ENCODE data around the gene FNDC3B. TPM values are rescaled to one million over a fixed set of nuclear protein-coding genes. Genes with fewer than 3 reads are reported as not detected.

Gene FNDC3B
- total and polyA plus RNA-seq, 2 donors (not counting 3 experiments of a cell fraction or from before 2014, with no cell fraction given), result 91.6 to 295 TPM

GRCh38 chr3:172279974-172280373 lies 240.6 kb downstream of the FNDC3B start:
- ChIA-PET CTCF (interaction anchor here (1.0 kb wide), 2 partner anchors 20 to 111 kb away, joined by 3 read pairs; no protein-coding TSS in a partner anchor), POLR2A (no interaction called here)
- Histone ChIP-seq H3K27ac (ENCODE audit: insufficient read depth, low read depth, low read length) (no peak overlapping the region), H3K9ac (replicated peaks; ENCODE audit: extremely low read depth, insufficient read depth, low read length) (no peak overlapping the region), H3K4me3 (replicated peaks in 1 of 3; ENCODE audit: insufficient read depth in 1 of 3, low read depth in 1 of 3, low read length in 3 of 3) (no peak overlapping the region), H3K4me1 (ENCODE audit: control insufficient read depth, extremely low read depth, insufficient read depth, low read length) (no peaks in the 10 kb centered on the region), H3K36me3 (ENCODE audit: control insufficient read depth in 2 of 2, extremely low read depth in 1 of 2, insufficient read depth in 2 of 2, low read length in 2 of 2) (peaks cover 5 to 8% of the 10 kb centered on the region in 2 experiments), H3K79me2 (ENCODE audit: control insufficient read depth, insufficient read depth, low read length) (peaks cover 61% of the 10 kb centered on the region), H3K27me3 (ENCODE audit: control insufficient read depth in 2 of 2, insufficient read depth in 2 of 2, low read length in 2 of 2) (no peaks in the 10 kb centered on the region), H3K9me1 (replicated peaks; ENCODE audit: control insufficient read depth, extremely low read depth, insufficient read depth, low read length) (no peaks in the 10 kb centered on the region), H2AFZ (ENCODE audit: low read depth, low read length) (no peak overlapping the region), H3K9me3 (replicated peaks; ENCODE audit: control insufficient read depth, insufficient read depth, low read length) (no peaks in the 10 kb centered on the region), H3K4me2 (ENCODE audit: insufficient read depth, low read length) (no peak overlapping the region), H4K20me1 (replicated peaks; ENCODE audit: control insufficient read depth, extremely low read depth, insufficient read depth, low read length) (peaks cover 12% of the 10 kb centered on the region)
- BruUV-seq (replicated peaks), result no TSS peak
- FAIRE-seq (no peak), DNase-seq (ENCODE audit: low read depth, low spot score) (no peak)
- intact Hi-C loops (cut with micrococcal nuclease), result loop anchor here (10.0 kb wide), 1 partner anchor 315 kb away; no protein-coding TSS in a partner anchor
- dilution Hi-C loops (cut with MboI; ENCODE audit: extremely low pct_ligation_motif_present, low sequenced_read_pairs), result no loop called here
- no peak for TF ChIP-seq POLR2A (IDR thresholded peaks at IDR 0.05; ENCODE audit: low read depth, low read length)
- TF ChIP-seq EZH2 (IDR thresholded peaks at IDR 0.05; ENCODE audit: borderline replicate concordance, low read depth, low read length, severe bottlenecking), result no peak
- TF ChIP-seq FOS (IDR thresholded peaks at IDR 0.05; ENCODE audit: borderline replicate concordance, insufficient read depth, low read length), result no peak
- TF ChIP-seq MYC (IDR thresholded peaks at IDR 0.05; ENCODE audit: low read depth, low read length), result no peak
- no peak for TF ChIP-seq GATA2 (IDR thresholded peaks at IDR 0.05; ENCODE audit: insufficient read depth, insufficient read length, low read depth, low read length)
- no peak for TF ChIP-seq JUN (IDR thresholded peaks at IDR 0.05; ENCODE audit: borderline replicate concordance, insufficient read depth, insufficient read length, low read depth)
- no peak for TF ChIP-seq MAX (IDR thresholded peaks at IDR 0.05; ENCODE audit: insufficient read depth, insufficient read length)
- TF ChIP-seq POLR2AphosphoS5 (IDR thresholded peaks at IDR 0.05; ENCODE audit: insufficient read depth, low read depth, low read length), result no peak
- TF ChIP-seq, protein P1, sequence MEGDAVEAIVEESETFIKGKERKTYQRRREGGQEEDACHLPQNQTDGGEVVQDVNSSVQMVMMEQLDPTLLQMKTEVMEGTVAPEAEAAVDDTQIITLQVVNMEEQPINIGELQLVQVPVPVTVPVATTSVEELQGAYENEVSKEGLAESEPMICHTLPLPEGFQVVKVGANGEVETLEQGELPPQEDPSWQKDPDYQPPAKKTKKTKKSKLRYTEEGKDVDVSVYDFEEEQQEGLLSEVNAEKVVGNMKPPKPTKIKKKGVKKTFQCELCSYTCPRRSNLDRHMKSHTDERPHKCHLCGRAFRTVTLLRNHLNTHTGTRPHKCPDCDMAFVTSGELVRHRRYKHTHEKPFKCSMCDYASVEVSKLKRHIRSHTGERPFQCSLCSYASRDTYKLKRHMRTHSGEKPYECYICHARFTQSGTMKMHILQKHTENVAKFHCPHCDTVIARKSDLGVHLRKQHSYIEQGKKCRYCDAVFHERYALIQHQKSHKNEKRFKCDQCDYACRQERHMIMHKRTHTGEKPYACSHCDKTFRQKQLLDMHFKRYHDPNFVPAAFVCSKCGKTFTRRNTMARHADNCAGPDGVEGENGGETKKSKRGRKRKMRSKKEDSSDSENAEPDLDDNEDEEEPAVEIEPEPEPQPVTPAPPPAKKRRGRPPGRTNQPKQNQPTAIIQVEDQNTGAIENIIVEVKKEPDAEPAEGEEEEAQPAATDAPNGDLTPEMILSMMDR (IDR thresholded peaks at IDR 0.05; ENCODE audit: extremely low read depth in 1 of 2, insufficient read depth in 1 of 2, low read depth in 1 of 2, low read length in 2 of 2), result no peak
